Measurements from ENCODE around the gene ECHS1.
"Not testable (repeated sequence)": the region's sequence is repeated elsewhere in the genome, so short reads cannot be mapped to it uniquely, and the experiment has no call there.

Gene ECHS1

GRCh38 chr10:133400624-133401424 lies 27.7 kb upstream of the ECHS1 start:
- DNase-seq: no peak

- no peak for DNase-seq
Measured at GRCh38 chr10:133399123-133399601, 26.0 kb upstream of the ECHS1 start.

- no peak for DNase-seq
Measured at GRCh38 chr10:133397938-133398337, 24.8 kb upstream of the ECHS1 start.

- no peak for DNase-seq
Measured at GRCh38 chr10:133396035-133396624, 23.0 kb upstream of the ECHS1 start.

- DNase-seq: no peak
Measured at GRCh38 chr10:133394801-133395221, 21.7 kb upstream of the ECHS1 start.

GRCh38 chr10:133394064-133394663 lies 21.0 kb upstream of the ECHS1 start, which contains the start of gene MTG1:
TSS of gene MTG1 (plus strand) at chr10:133394157. CDS start at chr10:133394221, 64 bp downstream.
- DNase-seq: peak; percentile 96

- DNase-seq: no peak
Measured at GRCh38 chr10:133393401-133394063, 20.4 kb upstream of the ECHS1 start.

GRCh38 chr10:133391761-133392518 lies 18.8 kb upstream of the ECHS1 start:
- DNase-seq: no peak

GRCh38 chr10:133391249-133391635 lies 18.1 kb upstream of the ECHS1 start:
- DNase-seq: no peak

GRCh38 chr10:133390597-133391248 lies 17.6 kb upstream of the ECHS1 start:
- DNase-seq: no peak

GRCh38 chr10:133388973-133389818 lies 16.0 kb upstream of the ECHS1 start:
- DNase-seq: no peak

- DNase-seq: no peak
Measured at GRCh38 chr10:133388236-133388972, 15.2 kb upstream of the ECHS1 start.

GRCh38 chr10:133386951-133387350 lies 13.8 kb upstream of the ECHS1 start:
- not testable (repeated sequence) for DNase-seq

- DNase-seq: no peak
Measured at GRCh38 chr10:133385214-133385613, 12.1 kb upstream of the ECHS1 start.

- no peak for DNase-seq
Measured at GRCh38 chr10:133384071-133384470, 10.9 kb upstream of the ECHS1 start.

GRCh38 chr10:133383551-133383950 lies 10.4 kb upstream of the ECHS1 start:
- DNase-seq: no peak

- DNase-seq: no peak
Measured at GRCh38 chr10:133381036-133381435, 7.9 kb upstream of the ECHS1 start.

GRCh38 chr10:133379801-133380666 lies 6.9 kb upstream of the ECHS1 start:
- peak; percentile 40 for DNase-seq
